Osteoblast (primary cell): ENCODE measurements around the gene DNAJC5. TPM values are rescaled to one million over a fixed set of nuclear protein-coding genes. Genes with fewer than 3 reads are reported as not detected.
"Not testable (repeated sequence)": the region's sequence is repeated elsewhere in the genome, so short reads cannot be mapped to it uniquely, and the experiment has no call there.

Source experiments
- DNase-seq: peaks from one replicate; pipeline ENCODE4 v3.0.0; 2011; ENCODE audit warnings: low spot score, mixed read lengths; ENCODE audit not compliant: insufficient read length; ENCODE audit errors: missing footprints
- H2AFZ ChIP-seq: 2 replicates; pipeline ENCODE4 v1.6.0; 2011; ENCODE audit warnings: mild to moderate bottlenecking, low read length
- H3K27ac ChIP-seq: 2 replicates; pipeline ENCODE4 v1.5.1; 2011; ENCODE audit warnings: mild to moderate bottlenecking, low read depth, low read length, moderate library complexity
- H3K27me3 ChIP-seq: 2 replicates; pipeline ENCODE4 v1.6.0; 2012; ENCODE audit warnings: mild to moderate bottlenecking, control low read depth, inconsistent platforms, low read length, moderate library complexity; ENCODE audit not compliant: insufficient read depth
- H3K36me3 ChIP-seq: 2 replicates; pipeline ENCODE4 v1.5.1; 2011; ENCODE audit warnings: mild to moderate bottlenecking, low read length, control low read depth, moderate library complexity; ENCODE audit not compliant: insufficient read depth
- H3K4me1 ChIP-seq: 2 replicates; pipeline ENCODE4 v1.5.1; 2011; ENCODE audit warnings: mild to moderate bottlenecking, low read length, control low read depth, moderate library complexity; ENCODE audit not compliant: insufficient read depth
- H3K4me2 ChIP-seq: 2 replicates; pipeline ENCODE4 v1.6.0; 2011; ENCODE audit warnings: mild to moderate bottlenecking, low read length; ENCODE audit not compliant: insufficient read depth
- H3K4me3 ChIP-seq: fragments of 200-600 bp; sonication (generic); 3 replicates; pipeline ENCODE4 v1.5.1; 2012; ENCODE audit warnings: mild to moderate bottlenecking, low read length, inconsistent platforms; ENCODE audit not compliant: insufficient read depth
- H3K79me2 ChIP-seq: 2 replicates; pipeline ENCODE4 v1.6.0; 2012; ENCODE audit warnings: mild to moderate bottlenecking, low read length, control low read depth, inconsistent platforms; ENCODE audit not compliant: insufficient read depth
- H3K9me3 ChIP-seq: 2 replicates; pipeline ENCODE4 v1.5.1; 2011; ENCODE audit warnings: low read depth, low read length, control low read depth
- H4K20me1 ChIP-seq: 2 replicates; pipeline ENCODE4 v1.6.0; 2012; ENCODE audit warnings: mild to moderate bottlenecking, low read length, control low read depth; ENCODE audit not compliant: insufficient read depth
- CTCF ChIP-seq: IDR thresholded peaks from 2 replicates; pipeline ENCODE4 v1.5.1; 2011; ENCODE audit warnings: mild to moderate bottlenecking, low read depth, low read length, moderate library complexity; ENCODE audit errors: extremely low read depth
- total RNA-seq: library from RNA; depleted of rRNA; stranded (reverse); fragments of >200 nt; gene quantifications from 2 replicates; pipeline ENCODE4 v1.2.3, GENCODE V29; 2012

DNAJC5 gene
- total RNA-seq, 1 donor, result 53.9 TPM

GRCh38 chr20:63929071-63929470 lies 34.1 kb downstream of the DNAJC5 start:
- peak; percentile 43 for DNase-seq
- H3K4me1 ChIP-seq, result no peaks in the 10 kb centered on the region
- no peak overlapping the region for H3K4me2 ChIP-seq
- peaks cover 86% of the 10 kb centered on the region for H3K79me2 ChIP-seq
- no peak overlapping the region for H3K4me3 ChIP-seq
- no peaks in the 10 kb centered on the region for H3K9me3 ChIP-seq
- no peak for TF ChIP-seq CTCF
- H3K36me3 ChIP-seq, result peaks cover 51% of the 10 kb centered on the region
- no peaks in the 10 kb centered on the region for H3K27me3 ChIP-seq
- no peak overlapping the region for H2AFZ ChIP-seq
- no peak overlapping the region for H3K27ac ChIP-seq
- peaks cover 51% of the 10 kb centered on the region for H4K20me1 ChIP-seq

- not testable (repeated sequence) for H3K4me1 ChIP-seq, DNase-seq, H2AFZ ChIP-seq, H3K27ac ChIP-seq, H3K9me3 ChIP-seq, H3K4me3 ChIP-seq, H3K4me2 ChIP-seq, H3K27me3 ChIP-seq
- Histone ChIP-seq H3K36me3 (peaks cover 52% of the 10 kb centered on the region), H3K79me2 (peaks cover 84% of the 10 kb centered on the region), H4K20me1 (peaks cover 49% of the 10 kb centered on the region)
These were observed 34.6 kb downstream of the DNAJC5 start for GRCh38 chr20:63929473-63929883.

- peaks cover 82% of the 10 kb centered on the region for H3K79me2 ChIP-seq
- no peak overlapping the region for H2AFZ ChIP-seq
- H3K4me3 ChIP-seq, result no peak overlapping the region
- H3K9me3 ChIP-seq, result no peaks in the 10 kb centered on the region
- TF ChIP-seq CTCF, result no peak
- H3K4me2 ChIP-seq, result no peak overlapping the region
- peaks cover 68% of the 10 kb centered on the region for H3K36me3 ChIP-seq
- no peaks in the 10 kb centered on the region for H3K4me1 ChIP-seq
- H4K20me1 ChIP-seq, result peaks cover 52% of the 10 kb centered on the region
- H3K27ac ChIP-seq, result no peak overlapping the region
- peak; percentile 79 for DNase-seq
- no peaks in the 10 kb centered on the region for H3K27me3 ChIP-seq
These were observed 36.1 kb downstream of the DNAJC5 start for GRCh38 chr20:63930971-63931553.

GRCh38 chr20:63931735-63932134 lies 36.8 kb downstream of the DNAJC5 start:
- peaks cover 69% of the 10 kb centered on the region for H3K36me3 ChIP-seq
- H3K79me2 ChIP-seq, result peaks cover 80% of the 10 kb centered on the region
- no peak for TF ChIP-seq CTCF
- H3K27me3 ChIP-seq, result no peaks in the 10 kb centered on the region
- no peaks in the 10 kb centered on the region for H3K4me1 ChIP-seq
- H3K4me3 ChIP-seq, result no peak overlapping the region
- DNase-seq, result peak; percentile 32
- H3K27ac ChIP-seq, result no peak overlapping the region
- H3K9me3 ChIP-seq, result no peaks in the 10 kb centered on the region
- H2AFZ ChIP-seq, result no peak overlapping the region
- peaks cover 48% of the 10 kb centered on the region for H4K20me1 ChIP-seq
- no peak overlapping the region for H3K4me2 ChIP-seq
